Loucy (cell line): Measurements from ENCODE around the gene ZNF750.

Source experiments
- EZH2phosphoT487 ChIP-seq: fragments of 200-600 bp; IDR thresholded peaks from 2 replicates; pipeline ENCODE4 v1.6.1; 2018; ENCODE audit warnings: antibody characterized with exemption, mild to moderate bottlenecking, moderate library complexity, borderline replicate concordance
- TF ChIP-seq, protein P1 (sequence below): fragments of 200-600 bp; sonication (generic); conservative IDR thresholded peaks from 2 replicates; pipeline ENCODE4 v1.5.1; 2014; ENCODE audit warnings: mild to moderate bottlenecking, antibody characterized with exemption, low read length

- TF ChIP-seq, protein P1, sequence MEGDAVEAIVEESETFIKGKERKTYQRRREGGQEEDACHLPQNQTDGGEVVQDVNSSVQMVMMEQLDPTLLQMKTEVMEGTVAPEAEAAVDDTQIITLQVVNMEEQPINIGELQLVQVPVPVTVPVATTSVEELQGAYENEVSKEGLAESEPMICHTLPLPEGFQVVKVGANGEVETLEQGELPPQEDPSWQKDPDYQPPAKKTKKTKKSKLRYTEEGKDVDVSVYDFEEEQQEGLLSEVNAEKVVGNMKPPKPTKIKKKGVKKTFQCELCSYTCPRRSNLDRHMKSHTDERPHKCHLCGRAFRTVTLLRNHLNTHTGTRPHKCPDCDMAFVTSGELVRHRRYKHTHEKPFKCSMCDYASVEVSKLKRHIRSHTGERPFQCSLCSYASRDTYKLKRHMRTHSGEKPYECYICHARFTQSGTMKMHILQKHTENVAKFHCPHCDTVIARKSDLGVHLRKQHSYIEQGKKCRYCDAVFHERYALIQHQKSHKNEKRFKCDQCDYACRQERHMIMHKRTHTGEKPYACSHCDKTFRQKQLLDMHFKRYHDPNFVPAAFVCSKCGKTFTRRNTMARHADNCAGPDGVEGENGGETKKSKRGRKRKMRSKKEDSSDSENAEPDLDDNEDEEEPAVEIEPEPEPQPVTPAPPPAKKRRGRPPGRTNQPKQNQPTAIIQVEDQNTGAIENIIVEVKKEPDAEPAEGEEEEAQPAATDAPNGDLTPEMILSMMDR = no peak
- TF ChIP-seq EZH2phosphoT487 = no peak
These were observed 38.3 kb downstream of the ZNF750 start for GRCh38 chr17:82801377-82801970.
